ENCODE measurements around the gene MAD1L1.

MAD1L1 gene

DNA sequence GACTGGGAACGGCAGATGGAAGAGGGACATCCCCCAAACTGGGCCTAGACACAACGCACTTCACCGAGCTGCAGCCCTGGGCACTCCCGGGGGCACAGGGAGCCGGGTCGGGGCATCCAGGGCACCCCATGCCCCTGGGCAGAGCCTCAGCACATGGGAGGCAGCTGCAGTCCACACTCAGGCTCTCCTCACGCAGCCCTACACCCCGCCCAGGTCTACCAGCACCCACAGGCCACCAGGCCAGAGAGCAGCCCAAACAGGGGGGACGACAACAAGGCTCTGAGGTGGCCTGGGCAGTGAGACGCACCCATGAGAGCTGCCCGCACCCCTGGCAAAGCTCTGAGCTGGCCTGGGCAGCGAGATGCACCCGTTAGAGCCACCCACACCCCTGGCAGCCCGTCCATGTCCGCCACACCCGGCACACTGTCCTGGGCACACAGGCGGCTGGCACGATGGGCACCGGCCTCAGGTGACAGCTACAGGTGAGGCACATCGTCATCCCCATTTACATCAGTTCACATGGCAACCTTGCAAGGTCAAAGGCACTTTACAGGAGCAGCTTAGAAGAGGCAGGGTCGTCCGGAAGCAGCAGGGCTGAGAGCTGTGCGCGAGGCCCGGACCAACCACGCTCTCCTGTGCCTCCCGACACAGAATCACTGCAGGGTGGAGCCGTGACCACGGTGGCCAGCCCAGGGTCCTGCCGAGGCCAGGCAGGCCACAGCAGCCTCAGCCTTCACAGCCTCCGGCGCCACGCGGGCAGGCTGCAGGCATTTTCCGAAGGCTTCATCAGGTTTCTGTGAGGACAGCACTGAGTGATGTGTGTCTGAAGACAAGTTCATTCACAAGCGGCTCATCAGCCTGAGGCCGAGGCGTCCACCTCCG, 228.6 kb downstream of the MAD1L1 start:
- Histone ChIP-seq H4K20me1 (ENCODE audit: control insufficient read depth, insufficient read depth, low read depth, low read length) (no peaks in the 10 kb centered on the region), H3K9me3 (ENCODE audit: control insufficient read depth, insufficient read depth, low read length) (no peaks in the 10 kb centered on the region), H3K27ac (ENCODE audit: low read depth, low read length) (no peak overlapping the region), H3K4me1 (ENCODE audit: control insufficient read depth, low read length) (peaks cover 26% of the 10 kb centered on the region), H3K36me3 (ENCODE audit: control insufficient read depth, low read length) (peaks cover 4% of the 10 kb centered on the region), H3K9me2 (replicated peaks; ENCODE audit: control insufficient read depth, low read length) (no peaks in the 10 kb centered on the region), H3K27me3 (ENCODE audit: control insufficient read depth, low read length) (no peaks in the 10 kb centered on the region), H3K4me2 (ENCODE audit: low read length) (no peak overlapping the region; the same call in 1 of the 2 replicates), H3K4me3 (ENCODE audit: low read length) (no peak overlapping the region), H3F3A (ENCODE audit: control insufficient read depth, insufficient read depth) (no peaks in the 10 kb centered on the region), H3K79me2 (ENCODE audit: control insufficient read depth, low read length) (no peaks in the 10 kb centered on the region)
- no peak for TF ChIP-seq EZH2phosphoT487 (IDR thresholded peaks at IDR 0.05; ENCODE audit: borderline replicate concordance, low read length)
- no peak for TF ChIP-seq CTCF (IDR thresholded peaks at IDR 0.05; ENCODE audit: low read depth, low read length, poor library complexity, severe bottlenecking)

DNA sequence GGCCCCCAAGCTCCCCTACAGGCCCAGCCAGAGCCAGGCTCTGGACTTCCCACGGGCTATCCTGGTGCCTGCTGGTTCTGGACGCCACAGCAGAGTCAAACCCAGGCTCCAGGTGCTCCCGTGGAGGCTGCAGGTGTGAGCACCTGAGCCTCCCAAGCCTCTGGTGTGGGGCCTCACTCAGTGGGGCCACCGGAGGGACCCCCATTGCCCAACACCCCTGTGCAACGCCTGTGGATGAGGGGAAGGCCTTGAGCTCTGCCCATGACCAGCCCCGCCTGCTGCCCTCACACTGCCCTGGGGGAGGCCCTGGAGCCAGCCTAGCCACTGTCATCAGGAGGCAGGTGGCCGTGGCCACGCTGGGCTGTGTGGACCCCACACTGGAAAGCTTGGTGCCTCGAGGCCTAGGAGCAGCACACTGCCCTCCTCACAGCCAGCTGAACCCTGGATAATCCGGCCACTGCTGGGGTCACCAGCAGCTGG, 229.3 kb downstream of the MAD1L1 start:
- peaks cover 26% of the 10 kb centered on the region for H3K4me1 ChIP-seq (ENCODE audit: control insufficient read depth, low read length)

DNA sequence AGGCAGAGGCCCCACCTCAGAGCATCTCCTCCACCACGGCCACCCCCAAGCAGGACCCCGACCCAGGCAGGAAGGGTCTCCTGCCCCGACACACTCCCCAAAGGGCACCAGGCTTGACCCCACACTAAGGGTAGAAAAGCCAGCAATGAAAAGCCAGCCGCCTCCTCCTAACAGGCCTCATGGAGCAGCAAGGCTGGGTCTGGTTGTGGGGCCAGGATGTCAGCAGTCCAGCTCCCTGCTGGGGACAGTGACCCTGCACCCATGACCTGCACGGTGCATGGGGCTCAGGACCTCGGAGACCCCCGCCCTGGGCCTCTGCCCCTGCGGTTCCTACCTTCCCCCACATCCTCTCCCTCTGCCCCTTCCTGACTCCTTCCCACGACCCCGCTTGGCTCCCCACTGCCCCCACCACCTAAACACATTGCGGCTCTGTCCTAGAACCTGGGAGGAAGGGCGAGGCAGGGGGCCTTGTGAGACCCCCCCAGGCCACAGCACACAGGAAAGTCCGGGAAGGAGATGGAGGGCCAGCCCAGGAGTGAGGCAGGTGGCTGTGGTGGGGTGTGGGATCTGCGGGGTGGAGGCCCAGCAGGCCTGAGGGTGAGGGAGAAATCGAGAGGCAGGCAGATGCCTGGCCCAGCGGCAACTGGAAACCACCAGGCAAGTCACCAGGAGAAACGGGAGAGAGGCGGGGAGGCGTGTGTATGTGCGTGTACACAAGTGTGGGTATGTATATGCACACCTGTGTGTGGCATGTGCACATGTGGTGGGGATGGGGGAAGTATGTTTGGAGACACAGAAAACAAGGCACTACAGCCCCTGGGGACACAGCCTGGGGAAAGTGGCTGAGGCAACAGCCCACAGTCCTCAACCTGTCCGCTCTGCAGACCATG, 229.9 kb downstream of the MAD1L1 start:
- Histone ChIP-seq H3K4me1 (ENCODE audit: control insufficient read depth, low read length) (peaks cover 26% of the 10 kb centered on the region), H3K9me3 (ENCODE audit: control insufficient read depth, insufficient read depth, low read length) (no peaks in the 10 kb centered on the region), H3K79me2 (ENCODE audit: control insufficient read depth, low read length) (no peaks in the 10 kb centered on the region), H3K4me3 (ENCODE audit: low read length) (no peak overlapping the region), H4K20me1 (ENCODE audit: control insufficient read depth, insufficient read depth, low read depth, low read length) (no peaks in the 10 kb centered on the region), H3K27ac (ENCODE audit: low read depth, low read length) (no peak overlapping the region), H3K9me2 (replicated peaks; ENCODE audit: control insufficient read depth, low read length) (no peaks in the 10 kb centered on the region), H3K36me3 (ENCODE audit: control insufficient read depth, low read length) (peaks cover 4% of the 10 kb centered on the region), H3F3A (ENCODE audit: control insufficient read depth, insufficient read depth) (no peaks in the 10 kb centered on the region), H3K4me2 (ENCODE audit: low read length) (no peak overlapping the region), H3K27me3 (ENCODE audit: control insufficient read depth, low read length) (no peaks in the 10 kb centered on the region)
- TF ChIP-seq EZH2phosphoT487 (IDR thresholded peaks at IDR 0.05; ENCODE audit: borderline replicate concordance, low read length): no peak

More for the DNA sequence above, 229.3 kb downstream of the MAD1L1 start:
- no peaks in the 10 kb centered on the region for H3F3A ChIP-seq (ENCODE audit: control insufficient read depth, insufficient read depth)
- no peak overlapping the region for H3K4me3 ChIP-seq (ENCODE audit: low read length)
- H3K9me2 ChIP-seq (replicated peaks; ENCODE audit: control insufficient read depth, low read length): no peaks in the 10 kb centered on the region
- no peaks in the 10 kb centered on the region for H4K20me1 ChIP-seq (ENCODE audit: control insufficient read depth, insufficient read depth, low read depth, low read length)
- H3K27ac ChIP-seq (ENCODE audit: low read depth, low read length): no peak overlapping the region
- H3K4me2 ChIP-seq (ENCODE audit: low read length): no peak overlapping the region
- H3K9me3 ChIP-seq (ENCODE audit: control insufficient read depth, insufficient read depth, low read length): no peaks in the 10 kb centered on the region
- H3K79me2 ChIP-seq (ENCODE audit: control insufficient read depth, low read length): no peaks in the 10 kb centered on the region
- peaks cover 4% of the 10 kb centered on the region for H3K36me3 ChIP-seq (ENCODE audit: control insufficient read depth, low read length)
- H3K27me3 ChIP-seq (ENCODE audit: control insufficient read depth, low read length): no peaks in the 10 kb centered on the region
- TF ChIP-seq CTCF (IDR thresholded peaks at IDR 0.05; ENCODE audit: low read depth, low read length, poor library complexity, severe bottlenecking) (no peak), EZH2phosphoT487 (IDR thresholded peaks at IDR 0.05; ENCODE audit: borderline replicate concordance, low read length) (no peak)
